NCI-H2107 (cell line): Measurements from ENCODE around the gene RAB3C.
"Not testable (repeated sequence)": the region's sequence is repeated elsewhere in the genome, so short reads cannot be mapped to it uniquely, and the experiment has no call there.

Source experiments
- DNase-seq: peaks from one replicate; lab custom pipeline; 2025; lab: John Stamatoyannopoulos, UW

Gene RAB3C

GRCh38 chr5:58675341-58675740 lies 92.5 kb downstream of the RAB3C start:
- no peak for DNase-seq

GRCh38 chr5:58677650-58678049 lies 94.8 kb downstream of the RAB3C start:
- DNase-seq = no peak

GRCh38 chr5:58680503-58680902 lies 97.6 kb downstream of the RAB3C start:
- DNase-seq = no peak

- DNase-seq = no peak
These were observed 99.1 kb downstream of the RAB3C start for GRCh38 chr5:58681943-58682342.

GRCh38 chr5:58683567-58683966 lies 100.7 kb downstream of the RAB3C start:
- no peak for DNase-seq

GRCh38 chr5:58687079-58687478 lies 104.2 kb downstream of the RAB3C start:
- DNase-seq = no peak

GRCh38 chr5:58687595-58687994 lies 104.7 kb downstream of the RAB3C start:
- DNase-seq = no peak

- not testable (repeated sequence) for DNase-seq
These were observed 116.3 kb downstream of the RAB3C start for GRCh38 chr5:58699088-58699761.

- no peak for DNase-seq
These were observed 116.9 kb downstream of the RAB3C start for GRCh38 chr5:58699762-58700118.

- no peak for DNase-seq
These were observed 121.2 kb downstream of the RAB3C start for GRCh38 chr5:58703925-58704555.

- no peak for DNase-seq
These were observed 123.9 kb downstream of the RAB3C start for GRCh38 chr5:58706736-58707135.

GRCh38 chr5:58708456-58708855 lies 125.6 kb downstream of the RAB3C start:
- DNase-seq = no peak

GRCh38 chr5:58710425-58710824 lies 127.5 kb downstream of the RAB3C start:
- not testable (repeated sequence) for DNase-seq

- DNase-seq = no peak
These were observed 128.0 kb downstream of the RAB3C start for GRCh38 chr5:58710871-58711270.

- DNase-seq = no peak
These were observed 129.1 kb downstream of the RAB3C start for GRCh38 chr5:58711965-58712364.

GRCh38 chr5:58714046-58714445 lies 131.2 kb downstream of the RAB3C start:
- no peak for DNase-seq

GRCh38 chr5:58715997-58716656 lies 133.3 kb downstream of the RAB3C start:
- DNase-seq = no peak

GRCh38 chr5:58716713-58717112 lies 133.8 kb downstream of the RAB3C start:
- DNase-seq = no peak

- DNase-seq = no peak
These were observed 134.6 kb downstream of the RAB3C start for GRCh38 chr5:58717303-58718007.

- DNase-seq = no peak
These were observed 135.5 kb downstream of the RAB3C start for GRCh38 chr5:58718269-58718978.

- no peak for DNase-seq
These were observed 139.3 kb downstream of the RAB3C start for GRCh38 chr5:58722160-58722559.

GRCh38 chr5:58724992-58725391 lies 142.1 kb downstream of the RAB3C start:
- DNase-seq = no peak
